Raji (cell line): ENCODE data around the gene APC.

ENCODE experiments used
- POLR2A ChIP-seq: IDR thresholded peaks from 2 replicates; pipeline ENCODE4 v1.6.1; 2011; ENCODE audit warnings: low read depth, low read length, control low read depth; ENCODE audit not compliant: insufficient read depth

APC gene

DNA sequence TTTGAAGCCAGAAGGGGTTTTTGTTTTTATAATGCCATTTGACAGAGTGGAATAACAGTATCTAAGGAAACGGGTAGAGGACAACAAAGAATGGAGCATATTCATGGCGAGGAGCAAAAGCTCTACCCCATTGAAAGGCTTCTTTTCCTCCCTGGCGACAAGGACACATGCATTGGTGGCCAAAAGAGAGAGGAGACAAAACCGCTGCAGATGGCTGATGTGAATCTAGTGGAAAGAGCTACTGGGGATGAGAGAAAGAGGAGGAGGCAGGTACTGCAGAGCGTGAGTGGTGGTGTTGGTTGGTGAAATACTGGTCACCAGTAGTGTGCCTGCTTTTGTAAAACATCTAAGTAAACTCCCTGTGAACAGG is 491 bp downstream of the APC start:
- TF ChIP-seq POLR2A, result no peak

DNA sequence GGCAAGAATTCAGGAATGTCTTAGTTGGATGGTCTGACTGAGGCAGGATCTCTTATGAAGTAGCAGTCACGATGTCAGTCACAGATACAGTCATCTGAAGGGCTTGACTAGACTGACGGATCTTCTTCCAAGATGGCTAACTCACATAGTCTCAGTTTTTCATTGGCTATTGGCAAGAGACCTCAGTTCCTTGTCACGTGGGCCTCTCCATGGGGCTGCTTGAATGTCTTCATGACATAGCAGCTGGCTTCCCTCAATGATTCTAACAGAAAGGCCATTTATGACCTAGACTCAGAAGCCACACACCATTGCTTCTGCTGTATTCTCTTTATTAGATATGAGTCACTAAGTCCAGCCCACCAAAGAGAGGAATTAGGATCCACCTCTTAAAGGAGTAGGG is 4.7 kb downstream of the APC start:
- no peak for TF ChIP-seq POLR2A

DNA sequence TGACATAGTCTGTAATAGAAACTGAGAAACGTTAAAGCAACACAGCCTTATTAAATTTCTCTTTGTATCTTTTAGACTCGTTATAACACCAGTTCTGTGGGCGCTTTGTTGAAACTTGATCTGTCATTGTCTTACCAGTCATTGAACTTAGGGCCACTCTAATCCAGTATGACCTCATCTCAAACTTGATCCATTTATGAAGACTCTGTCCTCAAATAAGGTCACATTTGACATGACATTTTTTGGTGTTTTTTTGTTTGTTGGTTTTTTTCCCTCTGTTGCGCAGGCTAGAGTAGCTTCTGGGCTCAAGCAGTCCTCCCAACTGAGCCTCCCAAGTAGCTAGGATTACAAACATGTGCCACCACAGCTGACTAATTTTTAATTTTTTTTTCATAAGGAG is 5.9 kb downstream of the APC start:
- TF ChIP-seq POLR2A, result no peak

DNA sequence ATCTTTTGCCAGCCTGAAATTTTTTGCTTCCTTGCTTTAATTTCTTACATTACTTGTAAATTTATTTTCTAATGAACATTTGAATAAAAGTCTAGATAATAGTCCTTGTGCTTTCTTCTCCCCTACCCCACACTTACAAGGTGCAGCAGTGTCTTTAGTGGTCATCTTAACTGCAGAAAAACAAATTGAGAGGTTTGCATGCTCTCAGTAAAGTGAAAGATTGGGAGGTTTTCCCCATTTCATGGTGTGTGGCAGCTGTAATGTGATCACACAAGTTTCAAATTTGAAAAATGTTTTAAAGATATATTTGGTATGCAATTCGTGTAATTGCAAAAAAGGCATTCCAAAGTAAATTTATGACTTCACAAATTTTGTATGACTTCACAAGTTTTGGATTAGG is 14.7 kb downstream of the APC start:
- TF ChIP-seq POLR2A, result no peak

DNA sequence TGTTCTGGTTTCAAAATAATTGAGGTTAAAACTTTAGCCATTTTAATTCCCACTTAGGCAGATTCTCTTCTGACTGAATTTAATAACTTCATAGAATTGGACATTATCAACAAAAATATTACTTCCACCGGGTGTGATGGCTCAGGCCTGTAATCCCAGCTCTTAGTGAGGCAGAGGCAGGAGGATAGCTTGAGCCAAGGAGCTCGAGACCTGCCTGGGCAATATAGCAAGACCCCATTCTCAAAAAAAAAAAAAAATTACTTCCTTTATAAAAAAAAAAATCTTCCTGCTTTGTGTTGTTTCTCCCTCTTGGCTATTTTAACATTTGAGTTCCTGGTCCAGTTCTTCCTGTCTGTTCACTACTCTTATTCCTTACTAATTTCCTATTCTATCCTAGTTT is 18.0 kb downstream of the APC start:
- TF ChIP-seq POLR2A, result no peak

DNA sequence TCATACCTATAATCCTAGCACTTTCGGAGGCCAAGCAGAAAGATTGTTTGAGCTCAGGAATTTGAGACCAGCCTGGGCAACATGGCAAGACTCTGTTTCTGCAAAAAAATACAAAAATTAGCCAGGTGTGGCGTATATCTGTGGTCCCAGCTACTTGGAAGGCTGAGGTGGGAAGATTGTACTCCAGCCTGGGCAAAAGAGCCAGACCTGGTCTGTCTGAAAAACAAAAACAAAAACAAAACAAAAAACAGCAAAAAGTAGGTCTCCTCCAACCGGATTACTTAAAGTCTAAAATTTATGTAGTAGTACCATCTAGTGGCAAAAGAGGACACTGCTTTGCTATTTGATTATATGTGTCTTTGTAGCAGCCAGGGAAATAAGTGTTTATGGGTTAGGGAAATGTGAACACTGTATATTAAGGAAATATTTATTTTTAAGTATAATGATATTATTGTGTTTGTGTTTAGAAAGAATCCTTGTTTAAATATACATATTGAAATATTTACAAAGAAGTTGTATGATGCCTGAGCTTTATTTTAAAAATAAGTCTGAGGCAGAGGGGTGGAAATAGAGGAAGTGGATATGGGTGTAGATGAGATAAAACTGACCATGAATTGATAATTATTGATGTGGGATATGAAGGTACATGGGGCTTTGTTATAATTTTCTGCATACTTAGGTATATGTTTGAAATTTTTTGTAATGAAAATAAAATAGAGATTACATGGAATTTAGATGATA is 20.0 kb downstream of the APC start:
- no peak for TF ChIP-seq POLR2A

DNA sequence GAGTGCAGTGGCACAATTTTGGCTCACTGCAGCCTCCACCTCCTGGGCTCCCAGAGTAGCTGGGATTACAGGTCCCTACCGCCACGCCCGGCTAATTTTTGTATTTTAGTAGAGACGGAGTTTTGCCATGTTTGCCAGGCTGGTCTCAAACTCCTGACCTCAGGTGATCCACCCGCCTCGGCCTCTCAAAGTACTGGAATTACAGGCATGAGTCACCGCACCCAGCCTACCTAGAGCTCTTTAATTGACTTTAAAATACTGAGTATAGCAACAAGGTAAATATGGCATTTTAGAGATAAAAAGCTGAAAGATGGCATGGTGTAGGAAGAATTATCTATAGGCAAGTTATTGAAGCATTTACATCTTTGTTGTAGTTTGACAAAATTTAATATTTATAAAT is 21.0 kb downstream of the APC start:
- TF ChIP-seq POLR2A, result no peak

DNA sequence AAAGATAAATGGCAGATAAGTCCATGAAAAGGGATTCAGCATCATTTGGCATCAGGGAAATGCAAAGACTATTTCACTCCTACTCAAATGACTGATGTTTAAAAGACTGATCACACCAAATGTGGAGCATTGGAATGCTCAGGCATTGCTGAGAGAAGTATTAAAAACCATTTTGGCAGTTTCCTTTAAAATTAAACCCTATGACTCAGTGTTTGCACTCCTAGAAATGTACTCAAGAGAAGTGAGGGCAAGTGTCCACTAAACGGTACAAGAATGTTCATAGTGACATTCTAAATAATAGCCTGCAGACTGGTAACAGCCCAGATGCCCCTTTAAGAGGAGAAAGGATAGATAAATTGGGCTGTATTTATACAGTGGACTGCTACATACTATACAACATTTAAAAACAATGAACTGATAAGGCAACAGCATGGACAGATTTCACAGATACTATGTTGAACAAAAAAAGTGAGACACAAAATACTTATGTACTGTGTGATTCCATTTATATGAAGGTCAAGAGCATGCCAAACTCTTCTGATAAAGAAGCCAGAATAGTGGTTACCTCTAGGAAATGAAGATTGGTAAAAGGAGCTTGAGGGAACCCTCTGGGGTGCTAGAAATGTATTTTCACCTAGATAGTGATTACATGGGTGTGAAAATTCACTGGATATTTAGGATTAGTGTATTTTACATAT is 24.6 kb downstream of the APC start:
- no peak for TF ChIP-seq POLR2A

DNA sequence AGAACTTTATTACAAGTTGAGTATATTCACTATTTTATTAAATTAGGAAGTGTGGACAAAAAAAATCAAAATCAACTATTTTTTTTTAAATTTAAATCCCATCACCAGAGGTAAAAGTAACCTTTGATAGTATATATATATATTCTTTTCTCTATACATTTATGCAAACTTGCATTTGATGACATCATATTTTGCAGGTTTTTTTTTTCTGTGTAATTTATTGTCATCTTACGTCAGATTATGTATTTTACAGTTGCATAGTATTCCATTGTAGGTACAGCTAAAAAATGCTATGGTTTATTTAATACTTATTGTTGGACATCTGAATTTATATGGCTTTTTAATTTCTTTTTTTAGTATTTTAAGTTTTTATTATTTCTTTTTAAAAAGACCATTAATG is 25.5 kb downstream of the APC start:
- TF ChIP-seq POLR2A, result no peak

GRCh38 chr5:112772124-112772523 is 34.4 kb downstream of the APC start:
- no peak for TF ChIP-seq POLR2A

GRCh38 chr5:112776301-112776856 is 38.7 kb downstream of the APC start:
- no peak for TF ChIP-seq POLR2A

DNA sequence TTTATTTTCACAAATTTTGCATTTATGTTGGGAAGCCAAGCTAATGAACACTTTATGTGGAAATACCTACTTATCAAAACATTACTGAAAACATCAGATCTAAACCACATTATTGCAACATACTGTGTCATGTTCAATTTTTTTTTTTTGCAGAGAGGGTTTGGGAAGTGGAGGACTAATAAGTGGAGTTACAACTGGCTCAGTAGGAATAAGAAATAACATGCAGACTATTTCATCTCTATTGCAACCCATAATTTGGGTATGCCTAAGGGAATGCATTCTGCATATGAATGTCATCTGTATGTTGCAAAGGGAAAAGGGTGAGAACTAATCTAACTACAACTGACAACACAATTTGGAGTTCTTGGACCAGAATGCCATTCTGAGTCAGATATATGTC is 41.8 kb downstream of the APC start:
- no peak for TF ChIP-seq POLR2A

DNA sequence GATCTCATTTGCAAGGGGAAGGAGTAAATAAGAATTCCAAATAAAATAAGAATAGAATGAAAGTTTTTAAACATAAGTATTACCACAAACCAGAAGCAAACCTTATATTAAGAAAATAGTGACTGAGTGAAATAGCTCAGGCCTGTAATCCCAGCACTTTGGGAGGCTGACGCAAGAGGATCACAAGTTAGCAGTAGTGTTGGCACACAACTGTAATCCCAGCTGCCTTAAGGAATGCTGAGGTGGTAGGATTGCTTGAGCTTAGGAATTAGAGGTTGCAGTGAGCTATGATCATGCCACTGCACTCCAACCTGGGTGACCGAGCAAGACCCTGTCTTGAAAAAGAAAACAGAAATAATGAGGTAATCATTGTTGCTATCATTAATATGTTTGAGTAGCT is 47.0 kb downstream of the APC start:
- no peak for TF ChIP-seq POLR2A

DNA sequence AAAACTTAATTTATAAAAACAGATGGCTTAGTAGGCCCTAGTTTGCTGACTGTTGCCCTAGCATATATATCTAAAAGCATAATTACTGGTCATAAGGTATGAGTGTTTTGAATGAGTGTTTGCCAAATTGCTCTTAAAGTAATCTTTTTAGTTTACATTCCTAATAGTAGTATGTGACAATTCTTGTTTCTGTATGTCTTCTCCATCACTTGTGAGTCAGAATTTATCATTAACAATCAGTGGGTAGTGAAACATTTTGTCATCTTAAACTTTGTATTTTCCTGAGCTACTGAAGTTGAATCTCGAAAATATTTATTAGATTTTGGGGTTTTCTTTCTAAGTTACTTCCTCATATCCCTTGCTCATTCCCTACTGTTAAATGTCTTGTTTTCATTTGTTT is 49.6 kb downstream of the APC start:
- TF ChIP-seq POLR2A, result no peak

GRCh38 chr5:112787896-112788295 is 50.2 kb downstream of the APC start:
- TF ChIP-seq POLR2A, result no peak

- TF ChIP-seq POLR2A, result no peak
Measured at GRCh38 chr5:112793201-112793600, 55.5 kb downstream of the APC start.
